B cell (primary cell): ENCODE data around the gene CBARP. TPM values are rescaled to one million over a fixed set of nuclear protein-coding genes. Genes with fewer than 3 reads are reported as not detected.

ENCODE experiments used
- ATAC-seq: fragments of 200-7000 bp; cut with Tn5 transposase; one replicate; pipeline ENCODE4 v1.10.0; 2021; ENCODE audit warnings: low read depth, mild to moderate bottlenecking, moderate number of reproducible peaks, moderate library complexity
- CTCF ChIA-PET: fragments of 350-600 bp; sonication (Branson Sonifier 250); formaldehyde crosslinking; loops from one replicate; lab custom pipeline; 2021; ENCODE audit warnings: antibody characterized with exemption, inconsistent platforms; lab: Charles Lee
- POLR2A ChIA-PET: fragments of 350-600 bp; sonication (Branson Sonifier 250); formaldehyde crosslinking; loops from one replicate; lab custom pipeline; 2021; ENCODE audit warnings: antibody characterized with exemption; lab: Charles Lee
- DNase-seq: peaks from one replicate; pipeline ENCODE4 v3.0.0; 2013
- H2AFZ ChIP-seq: 2 replicates; pipeline ENCODE4 v1.6.1; 2012; ENCODE audit warnings: mild to moderate bottlenecking, low read depth, low read length; ENCODE audit not compliant: insufficient read depth, poor library complexity, severe bottlenecking
- H3K27ac ChIP-seq, 2 donors: 1 replicate in 1 of 2; 2 replicates in 1 of 2; pipeline ENCODE4 v1.5.1; 2012 to 2013; ENCODE audit warnings: low read length in 2 of 2, mild to moderate bottlenecking in 2 of 2, moderate library complexity in 1 of 2
- H3K27me3 ChIP-seq, 4 experiments: fragments of 200-600 bp in 1 of 4; sonication (generic) in 1 of 4; replicated peaks in 1 of 4; 1 replicate in 2 of 4; 2 replicates in 2 of 4; pipeline versions ENCODE4 v1.6.1 to v1.7.0; 2013 to 2016; ENCODE audit warnings: low read length in 3 of 4, mild to moderate bottlenecking in 2 of 4, mixed read lengths in 1 of 4, moderate library complexity in 1 of 4; ENCODE audit not compliant: insufficient read depth in 4 of 4, control insufficient read depth in 3 of 4; ENCODE audit errors: control extremely low read depth in 1 of 4
- H3K36me3 ChIP-seq, 2 experiments: replicated peaks in 1 of 2; 1 replicate in 1 of 2; 2 replicates in 1 of 2; pipeline versions ENCODE4 v1.6.1 to v1.7.1; 2013; ENCODE audit warnings: low read length in 1 of 2; ENCODE audit not compliant: insufficient read depth in 2 of 2, control insufficient read depth in 1 of 2; ENCODE audit errors: control extremely low read depth in 1 of 2, extremely low read depth in 1 of 2
- H3K4me1 ChIP-seq, 2 donors: fragments of 200-600 bp in 1 of 2; sonication (generic) in 1 of 2; 1 replicate in 1 of 2; 2 replicates in 1 of 2; pipeline versions ENCODE4 v1.5.1 to v1.6.1; 2013 to 2017; ENCODE audit warnings: low read length in 2 of 2; ENCODE audit not compliant: control insufficient read depth in 2 of 2, insufficient read depth in 2 of 2
- H3K4me2 ChIP-seq: replicated peaks from 2 replicates; pipeline ENCODE3; 2012; ENCODE audit warnings: mild to moderate bottlenecking, low read depth, low read length; ENCODE audit not compliant: poor library complexity, severe bottlenecking
- H3K4me3 ChIP-seq, 5 experiments: fragments of 200-600 bp in 1 of 5; sonication (generic) in 1 of 5; 1 replicate in 3 of 5; 2 replicates in 2 of 5; pipeline versions ENCODE4 v1.5.1 to v1.7.0; 2011 to 2016; ENCODE audit warnings: low read length in 4 of 5, mild to moderate bottlenecking in 4 of 5, low read depth in 2 of 5, control low read depth in 1 of 5, moderate library complexity in 1 of 5; ENCODE audit not compliant: insufficient read depth in 1 of 5; ENCODE audit errors: control extremely low read depth in 1 of 5, extremely low read depth in 1 of 5
- H3K79me2 ChIP-seq: fragments of 200-600 bp; sonication (generic); one replicate; pipeline ENCODE4 v1.6.0; 2016; ENCODE audit warnings: low read length; ENCODE audit not compliant: control insufficient read depth, insufficient read depth
- H3K9ac ChIP-seq: fragments of 200-600 bp; sonication (generic); 2 replicates; pipeline ENCODE4 v1.6.1; 2017; ENCODE audit warnings: mild to moderate bottlenecking, low read length, moderate library complexity
- H3K9me3 ChIP-seq, 3 donors: one replicate each; pipeline versions ENCODE4 v1.6.1 to v1.7.1; 2013; ENCODE audit warnings: low read length in 2 of 3; ENCODE audit not compliant: control insufficient read depth in 2 of 3, insufficient read depth in 1 of 3; ENCODE audit errors: control extremely low read depth in 1 of 3
- H4K20me1 ChIP-seq: 2 replicates; pipeline ENCODE4 v1.6.0; 2012; ENCODE audit warnings: mild to moderate bottlenecking, low read length; ENCODE audit not compliant: insufficient read depth, control insufficient read depth, poor library complexity, severe bottlenecking
- H3K27ac Mint-ChIP-seq: one replicate; pipeline ENCODE4 v1.8.0; 2021; ENCODE audit warnings: mixed read lengths
- H3K27me3 Mint-ChIP-seq: one replicate; pipeline ENCODE4 v1.8.0; 2021; ENCODE audit warnings: mixed read lengths
- H3K4me1 Mint-ChIP-seq: one replicate; pipeline ENCODE4 v1.8.0; 2021; ENCODE audit warnings: mixed read lengths
- H3K4me3 Mint-ChIP-seq: one replicate; pipeline ENCODE4 v1.8.0; 2021; ENCODE audit warnings: mixed read lengths
- H3K9me3 Mint-ChIP-seq: one replicate; pipeline ENCODE4 v1.8.0; 2022; ENCODE audit warnings: mixed read lengths; ENCODE audit not compliant: insufficient read depth
- EZH2 ChIP-seq: IDR thresholded peaks from 2 replicates; pipeline ENCODE4 v1.6.1; 2012; ENCODE audit warnings: borderline replicate concordance, low read depth, mild to moderate bottlenecking, moderate library complexity, low read length; ENCODE audit not compliant: insufficient read depth, poor library complexity, severe bottlenecking
- WGBS: methylation state at CpG from one replicate; pipeline ENCODE4 v1.1.5; 2013; ENCODE audit warnings: missing lambda C conversion rate; ENCODE audit not compliant: insufficient coverage; 5-methylcytosine and 5-hydroxymethylcytosine counted together
- intact Hi-C: fragments of 100-400 bp; cut with micrococcal nuclease; formaldehyde crosslinking; loops from one replicate; pipeline ENCODE4 v1.10.0; 2022
- polyA plus RNA-seq: library from polyadenylated mRNA; depleted of rRNA; stranded (reverse); fragments of >200 nt; gene quantifications from 2 replicates; pipeline ENCODE4 v1.2.3, GENCODE V29; 2012
- total RNA-seq, 2 donors: library from RNA; stranded (reverse); fragments of 120-200 nt in 1 of 2; gene quantifications; 1 replicate in 1 of 2; 2 replicates in 1 of 2; pipeline versions ENCODE4 v1.2.3 to v1.2.4, GENCODE V29; 2013 to 2022
- TF ChIP-seq, protein P1 (sequence below): fragments of 200-600 bp; IDR thresholded peaks from one replicate; pipeline ENCODE4 v1.8.0; 2022; ENCODE audit warnings: antibody characterized with exemption, mild to moderate bottlenecking

Gene CBARP
- total and polyA plus RNA-seq, 2 donors (not counting 1 experiment from before 2014, with no cell fraction given), result not detected

DNA sequence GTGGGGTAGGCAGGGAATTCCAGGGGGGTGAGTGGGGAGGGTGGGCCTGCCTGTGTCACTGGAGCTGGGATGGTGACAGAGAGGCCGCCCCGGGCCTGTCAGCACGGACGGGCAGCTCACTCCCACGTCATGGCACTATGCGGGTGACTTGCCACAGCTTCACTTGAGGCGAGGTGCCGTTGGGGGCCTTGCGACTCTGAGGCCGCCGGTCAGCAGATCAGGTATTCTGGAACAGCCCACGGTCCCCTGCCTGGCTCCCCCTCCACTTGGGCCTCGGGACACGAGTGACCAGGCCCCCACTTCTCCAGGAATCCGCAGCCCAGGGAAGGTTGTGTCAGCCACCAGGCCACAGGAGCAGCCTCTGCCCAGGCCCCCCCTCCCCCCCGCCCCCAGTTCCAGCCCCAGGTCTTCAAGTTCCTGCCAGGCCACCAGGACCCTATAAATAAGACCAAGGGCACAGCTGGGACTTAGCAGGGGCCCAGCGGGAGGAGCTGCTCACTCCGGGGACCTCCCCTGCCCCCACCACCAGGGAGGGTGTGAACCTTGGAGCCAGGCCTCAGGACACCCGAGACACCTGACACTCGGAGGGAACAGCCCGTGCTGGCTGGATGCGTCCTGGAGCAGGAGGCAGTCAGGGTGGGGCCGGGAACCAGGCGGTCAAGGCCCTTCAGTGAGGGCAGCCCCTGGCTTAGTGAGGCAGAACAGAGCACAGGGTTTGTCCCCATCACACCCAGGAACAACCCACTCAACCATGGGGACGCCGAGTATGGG, 7.9 kb upstream of the CBARP start:
- ChIA-PET POLR2A (interaction anchor here (0.6 to 7.8 kb wide), 6 partner anchors 9 to 299 kb away, joined by 3 to 402 read pairs (median 12); partner anchors contain the start of genes CIRBP and FAM174C), CTCF (interaction anchor here (0.5 to 8.0 kb wide), 10 partner anchors 8 to 382 kb away, joined by 3 to 658 read pairs (median 19); partner anchors contain the start of genes ABCA7, CIRBP and FAM174C)
- Histone ChIP-seq H3K36me3 (peaks cover 0 to 4% of the 10 kb centered on the region in 2 experiments), H3K4me1 (peaks cover 33 to 52% of the 10 kb centered on the region in 2 donors), H3K9me3 (no peaks in the 10 kb centered on the region), H3K79me2 (peaks cover 29% of the 10 kb centered on the region), H4K20me1 (peaks cover 22% of the 10 kb centered on the region), H3K27me3 (no peaks in the 10 kb centered on the region), H3K4me2 (peak overlapping the region; percentile 90), H3K4me3 (no peak overlapping the region), H2AFZ (no peak overlapping the region), H3K27ac (no peak overlapping the region), H3K9ac (no peak overlapping the region)
- 86% methylated on average over 22 of the region's 26 CpGs for WGBS
- no peaks in the 10 kb centered on the region for H3K27me3 Mint-ChIP-seq
- peak overlapping the region; percentile 46 for H3K27ac Mint-ChIP-seq
- no peaks in the 10 kb centered on the region for H3K9me3 Mint-ChIP-seq
- DNase-seq (peak; percentile 46), ATAC-seq (no peak)
- intact Hi-C loops, result loop anchor here (10.0 kb wide), 3 partner anchors 221 to 1939 kb away; partner anchors contain the start of genes CNN2, NCLN, RNU6-2 and TMEM259
- TF ChIP-seq EZH2, result no peak
- TF ChIP-seq, protein P1, sequence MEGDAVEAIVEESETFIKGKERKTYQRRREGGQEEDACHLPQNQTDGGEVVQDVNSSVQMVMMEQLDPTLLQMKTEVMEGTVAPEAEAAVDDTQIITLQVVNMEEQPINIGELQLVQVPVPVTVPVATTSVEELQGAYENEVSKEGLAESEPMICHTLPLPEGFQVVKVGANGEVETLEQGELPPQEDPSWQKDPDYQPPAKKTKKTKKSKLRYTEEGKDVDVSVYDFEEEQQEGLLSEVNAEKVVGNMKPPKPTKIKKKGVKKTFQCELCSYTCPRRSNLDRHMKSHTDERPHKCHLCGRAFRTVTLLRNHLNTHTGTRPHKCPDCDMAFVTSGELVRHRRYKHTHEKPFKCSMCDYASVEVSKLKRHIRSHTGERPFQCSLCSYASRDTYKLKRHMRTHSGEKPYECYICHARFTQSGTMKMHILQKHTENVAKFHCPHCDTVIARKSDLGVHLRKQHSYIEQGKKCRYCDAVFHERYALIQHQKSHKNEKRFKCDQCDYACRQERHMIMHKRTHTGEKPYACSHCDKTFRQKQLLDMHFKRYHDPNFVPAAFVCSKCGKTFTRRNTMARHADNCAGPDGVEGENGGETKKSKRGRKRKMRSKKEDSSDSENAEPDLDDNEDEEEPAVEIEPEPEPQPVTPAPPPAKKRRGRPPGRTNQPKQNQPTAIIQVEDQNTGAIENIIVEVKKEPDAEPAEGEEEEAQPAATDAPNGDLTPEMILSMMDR, result no peak
- peaks cover 26% of the 10 kb centered on the region for H3K4me1 Mint-ChIP-seq
- H3K4me3 Mint-ChIP-seq, result no peak overlapping the region
